ENCODE measurements around the gene GSG1L. TPM values are rescaled to one million over a fixed set of nuclear protein-coding genes. Genes with fewer than 3 reads are reported as not detected.

The GSG1L gene
- total RNA-seq, 1 experiment from 2014 or later, result not detected

- CTCF ChIA-PET, result no interaction called here
- no TSS peak for BruUV-seq (replicated peaks)
- no peak for DNase-seq
- H3K36me3 Mint-ChIP-seq (ENCODE audit: insufficient read depth, unreplicated experiment), result no peaks in the 10 kb centered on the region
- peaks cover 3% of the 10 kb centered on the region for H3K9me3 Mint-ChIP-seq (ENCODE audit: low read depth, unreplicated experiment)
- peaks cover 36% of the 10 kb centered on the region for H3K27me3 Mint-ChIP-seq (ENCODE audit: unreplicated experiment)
- intact Hi-C loops (cut with micrococcal nuclease; ENCODE audit: unreplicated experiment), result loop anchor here (10.0 kb wide), 1 partner anchor 70 kb away; no protein-coding TSS in a partner anchor
- no peak overlapping the region for H3K4me3 Mint-ChIP-seq (ENCODE audit: low read depth, unreplicated experiment)
- H3K27ac Mint-ChIP-seq (ENCODE audit: unreplicated experiment), result no peak overlapping the region
- H3K4me1 Mint-ChIP-seq (ENCODE audit: low read depth, unreplicated experiment), result no peaks in the 10 kb centered on the region
- no peak for TF ChIP-seq CTCF (IDR thresholded peaks at IDR 0.05; ENCODE audit: unreplicated experiment)
Measured at GRCh38 chr16:27994686-27995085, 68.8 kb downstream of the GSG1L start.

- H3K9me3 Mint-ChIP-seq (ENCODE audit: low read depth, unreplicated experiment), result peaks cover 3% of the 10 kb centered on the region
- intact Hi-C loops (cut with micrococcal nuclease; ENCODE audit: unreplicated experiment), result loop anchor here (10.0 kb wide), 1 partner anchor 69 kb away; no protein-coding TSS in a partner anchor
- H3K4me1 Mint-ChIP-seq (ENCODE audit: low read depth, unreplicated experiment), result no peaks in the 10 kb centered on the region
- no peaks in the 10 kb centered on the region for H3K36me3 Mint-ChIP-seq (ENCODE audit: insufficient read depth, unreplicated experiment)
- CTCF ChIA-PET, result no interaction called here
- no peak overlapping the region for H3K27ac Mint-ChIP-seq (ENCODE audit: unreplicated experiment)
- no peak for TF ChIP-seq CTCF (IDR thresholded peaks at IDR 0.05; ENCODE audit: unreplicated experiment)
- H3K4me3 Mint-ChIP-seq (ENCODE audit: low read depth, unreplicated experiment), result no peak overlapping the region
- peaks cover 33% of the 10 kb centered on the region for H3K27me3 Mint-ChIP-seq (ENCODE audit: unreplicated experiment)
- no TSS peak for BruUV-seq (replicated peaks)
- DNase-seq, result no peak
Measured at GRCh38 chr16:27993587-27993986, 69.9 kb downstream of the GSG1L start.

GRCh38 chr16:27991876-27992275 lies 71.6 kb downstream of the GSG1L start:
- H3K9me3 Mint-ChIP-seq (ENCODE audit: low read depth, unreplicated experiment), result peaks cover 3% of the 10 kb centered on the region
- TF ChIP-seq CTCF (IDR thresholded peaks at IDR 0.05; ENCODE audit: unreplicated experiment), result no peak
- no peaks in the 10 kb centered on the region for H3K4me1 Mint-ChIP-seq (ENCODE audit: low read depth, unreplicated experiment)
- no peaks in the 10 kb centered on the region for H3K36me3 Mint-ChIP-seq (ENCODE audit: insufficient read depth, unreplicated experiment)
- intact Hi-C loops (cut with micrococcal nuclease; ENCODE audit: unreplicated experiment), result loop anchor here (10.0 kb wide), 1 partner anchor 67 kb away; no protein-coding TSS in a partner anchor
- H3K27me3 Mint-ChIP-seq (ENCODE audit: unreplicated experiment), result peaks cover 27% of the 10 kb centered on the region
- CTCF ChIA-PET, result no interaction called here
- H3K27ac Mint-ChIP-seq (ENCODE audit: unreplicated experiment), result no peak overlapping the region
- no peak overlapping the region for H3K4me3 Mint-ChIP-seq (ENCODE audit: low read depth, unreplicated experiment)
- DNase-seq, result no peak
- no TSS peak for BruUV-seq (replicated peaks)

GRCh38 chr16:27985981-27986380 lies 77.5 kb downstream of the GSG1L start:
- Mint-ChIP-seq H3K27ac (ENCODE audit: unreplicated experiment) (no peak overlapping the region), H3K27me3 (ENCODE audit: unreplicated experiment) (peaks cover 52% of the 10 kb centered on the region), H3K4me3 (ENCODE audit: low read depth, unreplicated experiment) (no peak overlapping the region), H3K36me3 (ENCODE audit: insufficient read depth, unreplicated experiment) (no peaks in the 10 kb centered on the region), H3K9me3 (ENCODE audit: low read depth, unreplicated experiment) (no peaks in the 10 kb centered on the region), H3K4me1 (ENCODE audit: low read depth, unreplicated experiment) (no peaks in the 10 kb centered on the region)
- intact Hi-C loops (cut with micrococcal nuclease; ENCODE audit: unreplicated experiment), result no loop called here
- no peak for DNase-seq
- no TSS peak for BruUV-seq (replicated peaks)
- no peak for TF ChIP-seq CTCF (IDR thresholded peaks at IDR 0.05; ENCODE audit: unreplicated experiment)
- CTCF ChIA-PET, result no interaction called here
